Nephron progenitor cell (in vitro differentiated cells): Measurements from ENCODE around the gene RASGEF1C.
A peak's percentile ranks its signal among the peaks of the same experiment; 100 is the strongest.

Experiments used
- DNase-seq: peaks from one replicate; pipeline ENCODE4 v3.0.0; 2021
- H3K27ac Mint-ChIP-seq: 2 replicates; pipeline ENCODE4 v1.8.0; 2021; ENCODE audit warnings: mild to moderate bottlenecking, moderate library complexity, mixed read lengths
- H3K27me3 Mint-ChIP-seq: 2 replicates; pipeline ENCODE4 v1.8.0; 2021; ENCODE audit warnings: mild to moderate bottlenecking, low read depth, mixed read lengths; ENCODE audit not compliant: poor library complexity
- H3K36me3 Mint-ChIP-seq: 2 replicates; pipeline ENCODE4 v1.8.0; 2021; ENCODE audit warnings: low read depth, mixed read lengths
- H3K4me1 Mint-ChIP-seq: 2 replicates; pipeline ENCODE4 v1.8.0; 2021; ENCODE audit warnings: mixed read lengths
- H3K4me3 Mint-ChIP-seq: 2 replicates; pipeline ENCODE4 v1.8.0; 2021; ENCODE audit warnings: mild to moderate bottlenecking, moderate library complexity, mixed read lengths
- H3K9me3 Mint-ChIP-seq: 2 replicates; pipeline ENCODE4 v1.8.0; 2021; ENCODE audit warnings: mild to moderate bottlenecking, moderate library complexity, mixed read lengths
- TF ChIP-seq, protein P1 (sequence below): fragments of 200-600 bp; sonication (generic); IDR thresholded peaks from 2 replicates; pipeline ENCODE4 v1.5.0; 2021; ENCODE audit warnings: antibody characterized with exemption

Gene RASGEF1C

DNA sequence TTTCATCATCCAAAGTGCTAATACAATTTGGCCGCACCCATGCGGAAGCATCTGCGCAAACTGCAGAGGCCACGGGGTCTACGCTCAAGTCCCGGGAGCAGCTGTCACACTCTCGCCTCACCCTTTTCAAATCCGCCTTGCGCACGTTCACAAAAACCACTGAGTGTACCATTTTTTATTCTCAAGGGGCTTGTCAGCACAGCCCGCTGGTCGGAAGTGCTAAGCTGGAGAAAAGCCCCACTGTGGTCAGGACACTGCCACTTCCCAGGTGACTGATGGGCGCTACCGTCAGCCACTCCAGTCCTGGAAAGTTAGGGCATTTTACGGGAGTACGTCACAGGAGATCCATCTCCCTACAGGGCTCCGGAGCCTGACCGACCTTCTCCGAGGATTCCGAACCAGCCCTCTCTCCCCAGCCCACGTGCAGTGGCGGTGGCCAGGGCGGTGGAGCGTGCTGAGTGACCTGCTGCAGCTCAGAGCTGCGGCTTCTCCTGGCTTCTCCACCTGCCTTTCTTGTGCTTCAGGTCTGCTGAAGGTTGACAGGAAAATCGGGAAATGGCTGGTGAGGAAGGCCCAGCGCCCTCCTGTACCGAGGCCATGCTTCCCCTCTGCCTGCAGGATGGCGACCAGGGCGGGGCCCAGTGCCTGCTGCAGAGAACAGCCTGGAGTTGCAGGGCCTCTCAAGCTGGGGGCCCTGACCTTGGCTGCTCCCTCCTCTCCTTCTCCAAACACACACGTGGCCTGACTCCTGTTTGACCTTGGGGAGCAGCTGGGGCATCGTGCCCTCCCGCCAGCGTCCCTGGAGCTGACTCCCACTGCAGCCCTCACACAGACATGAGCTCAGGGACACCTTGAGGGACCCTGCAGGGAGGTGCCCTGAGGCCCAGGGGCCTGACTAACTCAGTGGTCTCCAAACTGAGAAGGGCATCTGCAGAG lies 14.3 kb downstream of the RASGEF1C start:
- TF ChIP-seq, protein P1, sequence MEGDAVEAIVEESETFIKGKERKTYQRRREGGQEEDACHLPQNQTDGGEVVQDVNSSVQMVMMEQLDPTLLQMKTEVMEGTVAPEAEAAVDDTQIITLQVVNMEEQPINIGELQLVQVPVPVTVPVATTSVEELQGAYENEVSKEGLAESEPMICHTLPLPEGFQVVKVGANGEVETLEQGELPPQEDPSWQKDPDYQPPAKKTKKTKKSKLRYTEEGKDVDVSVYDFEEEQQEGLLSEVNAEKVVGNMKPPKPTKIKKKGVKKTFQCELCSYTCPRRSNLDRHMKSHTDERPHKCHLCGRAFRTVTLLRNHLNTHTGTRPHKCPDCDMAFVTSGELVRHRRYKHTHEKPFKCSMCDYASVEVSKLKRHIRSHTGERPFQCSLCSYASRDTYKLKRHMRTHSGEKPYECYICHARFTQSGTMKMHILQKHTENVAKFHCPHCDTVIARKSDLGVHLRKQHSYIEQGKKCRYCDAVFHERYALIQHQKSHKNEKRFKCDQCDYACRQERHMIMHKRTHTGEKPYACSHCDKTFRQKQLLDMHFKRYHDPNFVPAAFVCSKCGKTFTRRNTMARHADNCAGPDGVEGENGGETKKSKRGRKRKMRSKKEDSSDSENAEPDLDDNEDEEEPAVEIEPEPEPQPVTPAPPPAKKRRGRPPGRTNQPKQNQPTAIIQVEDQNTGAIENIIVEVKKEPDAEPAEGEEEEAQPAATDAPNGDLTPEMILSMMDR = no peak
- H3K4me3 Mint-ChIP-seq = no peak overlapping the region
- peaks cover 18% of the 10 kb centered on the region for H3K9me3 Mint-ChIP-seq
- no peaks in the 10 kb centered on the region for H3K27me3 Mint-ChIP-seq
- no peaks in the 10 kb centered on the region for H3K36me3 Mint-ChIP-seq
- H3K4me1 Mint-ChIP-seq = peaks cover 11% of the 10 kb centered on the region
- no peak for DNase-seq
- peak overlapping the region; percentile 55 for H3K27ac Mint-ChIP-seq

DNA sequence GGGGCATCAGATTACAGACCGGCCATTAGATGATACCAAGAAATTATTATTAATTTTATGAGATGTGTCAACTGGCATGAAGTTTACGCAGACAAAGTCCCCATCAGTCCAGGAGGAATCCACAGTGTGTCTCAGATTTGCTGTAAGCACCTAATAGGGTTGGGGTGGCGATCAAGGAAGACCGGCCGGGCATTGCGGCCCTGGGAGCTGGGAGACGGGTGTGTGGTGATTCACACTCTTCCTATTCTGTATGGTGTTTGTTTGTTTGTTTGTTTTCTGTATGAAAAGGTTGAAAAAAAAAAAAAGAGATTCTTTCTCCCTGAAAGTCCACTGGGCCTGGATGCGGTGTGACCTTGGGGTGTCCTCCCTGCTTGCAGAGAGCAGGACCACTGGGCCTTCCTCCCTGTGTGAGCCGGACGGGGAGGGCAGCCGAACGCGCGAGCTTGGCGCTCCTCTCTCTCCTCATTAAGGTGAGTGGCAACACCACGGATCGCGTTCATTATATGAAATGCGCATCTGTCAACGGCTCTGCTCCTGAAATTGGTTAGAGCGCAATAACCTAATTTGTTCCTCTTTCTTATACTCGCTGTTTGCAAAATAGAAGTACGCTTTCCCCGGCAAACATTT lies 15.1 kb downstream of the RASGEF1C start:
- Mint-ChIP-seq H3K27me3 (no peaks in the 10 kb centered on the region), H3K9me3 (peaks cover 25% of the 10 kb centered on the region), H3K4me1 (peaks cover 11% of the 10 kb centered on the region), H3K27ac (peak overlapping the region; percentile 55), H3K36me3 (no peaks in the 10 kb centered on the region), H3K4me3 (no peak overlapping the region)
- TF ChIP-seq, protein P1 = no peak
- DNase-seq = no peak

DNA sequence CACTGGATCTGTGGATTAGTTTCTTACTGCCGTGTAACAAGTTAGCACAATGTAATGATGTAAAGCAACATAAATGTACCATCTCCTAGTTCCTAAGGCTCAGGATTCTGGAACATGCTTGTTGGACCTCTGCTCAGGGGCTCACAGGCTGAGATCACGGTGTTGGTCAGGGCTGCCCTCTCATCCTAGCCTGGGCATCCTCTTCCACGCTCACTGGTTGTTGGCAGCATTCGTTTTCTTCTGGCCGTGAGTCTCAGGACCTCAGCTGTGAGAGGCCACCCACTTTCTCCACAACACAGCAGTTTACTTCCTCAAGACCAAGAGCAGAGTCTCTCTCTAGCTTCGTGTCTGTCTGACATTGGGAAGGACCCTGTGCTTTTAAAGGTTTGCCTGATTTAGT lies 17.3 kb downstream of the RASGEF1C start:
- H3K27ac Mint-ChIP-seq = no peak overlapping the region
- peaks cover 46% of the 10 kb centered on the region for H3K9me3 Mint-ChIP-seq
- H3K36me3 Mint-ChIP-seq = no peaks in the 10 kb centered on the region
- TF ChIP-seq, protein P1 = no peak
- H3K27me3 Mint-ChIP-seq = peaks cover 2% of the 10 kb centered on the region
- peaks cover 11% of the 10 kb centered on the region for H3K4me1 Mint-ChIP-seq
- no peak overlapping the region for H3K4me3 Mint-ChIP-seq
- DNase-seq = no peak

DNA sequence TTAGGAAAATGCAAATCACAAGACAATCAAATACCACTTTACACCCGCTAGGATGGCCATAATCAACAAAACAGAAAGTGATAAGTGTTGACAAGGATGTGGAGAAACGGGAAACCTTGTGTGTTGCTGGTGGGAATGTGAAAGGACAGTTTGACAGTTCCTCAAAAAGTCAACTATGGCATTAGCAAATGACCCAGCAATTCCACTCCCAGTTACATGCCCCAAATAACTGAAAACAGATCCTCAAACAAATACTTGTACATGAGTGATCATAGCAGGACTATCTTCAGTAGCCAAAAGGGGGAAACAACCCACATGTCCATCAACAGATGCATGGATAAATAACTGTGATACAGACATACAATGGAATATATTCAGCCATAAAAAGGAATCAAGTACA lies 21.2 kb downstream of the RASGEF1C start:
- H3K9me3 Mint-ChIP-seq = peaks cover 62% of the 10 kb centered on the region
- H3K36me3 Mint-ChIP-seq = peaks cover 5% of the 10 kb centered on the region
- no peak overlapping the region for H3K27ac Mint-ChIP-seq
- no peak overlapping the region for H3K4me3 Mint-ChIP-seq
- H3K4me1 Mint-ChIP-seq = no peaks in the 10 kb centered on the region
- TF ChIP-seq, protein P1 = no peak
- H3K27me3 Mint-ChIP-seq = peaks cover 2% of the 10 kb centered on the region
- no peak for DNase-seq

DNA sequence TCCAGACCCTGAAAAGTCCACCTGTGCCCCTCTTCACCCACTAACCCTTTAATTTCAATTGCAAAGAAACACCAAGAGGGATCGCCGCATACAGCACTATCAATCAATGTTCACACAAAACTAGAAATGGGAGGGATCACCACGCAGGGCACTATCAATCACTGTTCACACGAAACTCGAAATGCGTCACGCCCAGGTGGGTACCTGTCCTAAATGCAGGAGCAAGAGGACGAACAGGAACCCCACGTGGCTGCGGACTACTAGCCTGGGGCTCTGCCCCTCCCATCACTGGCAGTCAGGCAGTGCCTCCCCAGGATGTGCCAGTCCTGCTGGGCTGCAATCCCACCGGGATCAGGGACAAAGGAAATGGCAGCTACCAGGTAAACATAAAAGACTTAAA lies 28.2 kb downstream of the RASGEF1C start:
- peaks cover 12% of the 10 kb centered on the region for H3K36me3 Mint-ChIP-seq
- H3K27me3 Mint-ChIP-seq = peaks cover 7% of the 10 kb centered on the region
- H3K9me3 Mint-ChIP-seq = peaks cover 34% of the 10 kb centered on the region
- TF ChIP-seq, protein P1 = no peak
- H3K27ac Mint-ChIP-seq = no peak overlapping the region
- H3K4me1 Mint-ChIP-seq = peaks cover 37% of the 10 kb centered on the region
- no peak for DNase-seq
- peak overlapping the region; percentile 26 for H3K4me3 Mint-ChIP-seq
